HG02571 (cell line): ENCODE results near the gene TNFRSF25.
"Not testable (repeated sequence)": the region's sequence is repeated elsewhere in the genome, so short reads cannot be mapped to it uniquely, and the experiment has no call there.

Experiments
- ATAC-seq: cut with Tn5 transposase; IDR thresholded peaks from one replicate; pipeline ENCODE4 v1.9.1; 2021; ENCODE audit warnings: mild to moderate bottlenecking, moderate library complexity; ENCODE audit not compliant: unreplicated experiment

TNFRSF25 gene

GRCh38 chr1:6437012-6437700 is 28.8 kb downstream of the TNFRSF25 start:
- not testable (repeated sequence) for ATAC-seq

- ATAC-seq: not testable (repeated sequence)
Observed at GRCh38 chr1:6436277-6436676, 29.7 kb downstream of the TNFRSF25 start.

- ATAC-seq: no peak
Observed at GRCh38 chr1:6435547-6435946, 30.4 kb downstream of the TNFRSF25 start.

GRCh38 chr1:6435129-6435528 is 30.8 kb downstream of the TNFRSF25 start:
- ATAC-seq: no peak

- no peak for ATAC-seq
Observed at GRCh38 chr1:6434186-6434585, 31.8 kb downstream of the TNFRSF25 start.

GRCh38 chr1:6431645-6432579 is 34.1 kb downstream of the TNFRSF25 start:
- not testable (repeated sequence) for ATAC-seq

- ATAC-seq: not testable (repeated sequence)
Observed at GRCh38 chr1:6429660-6430411, 36.1 kb downstream of the TNFRSF25 start.

GRCh38 chr1:6428453-6428852 is 37.5 kb downstream of the TNFRSF25 start:
- not testable (repeated sequence) for ATAC-seq

GRCh38 chr1:6427441-6428390 is 38.3 kb downstream of the TNFRSF25 start:
- no peak for ATAC-seq

GRCh38 chr1:6426972-6427350 is 39.0 kb downstream of the TNFRSF25 start:
- no peak for ATAC-seq

- ATAC-seq: no peak
Observed at GRCh38 chr1:6426277-6426971, 39.5 kb downstream of the TNFRSF25 start.

GRCh38 chr1:6425658-6426057 is 40.3 kb downstream of the TNFRSF25 start:
- no peak for ATAC-seq

GRCh38 chr1:6424619-6425593 is 41.1 kb downstream of the TNFRSF25 start, which contains the start of gene ESPN:
ESPN (plus strand) TSS chr1:6424776; CDS start chr1:6424956, 180 bp downstream.
- no peak for ATAC-seq

GRCh38 chr1:6424000-6424565 is 41.9 kb downstream of the TNFRSF25 start:
- no peak for ATAC-seq

GRCh38 chr1:6423321-6423999 is 42.5 kb downstream of the TNFRSF25 start:
- no peak for ATAC-seq

- no peak for ATAC-seq
Observed at GRCh38 chr1:6421266-6421665, 44.7 kb downstream of the TNFRSF25 start.

- no peak for ATAC-seq
Observed at GRCh38 chr1:6420454-6421042, 45.4 kb downstream of the TNFRSF25 start.
